Measurements from ENCODE around the gene EPN2. TPM values are rescaled to one million over a fixed set of nuclear protein-coding genes. Genes with fewer than 3 reads are reported as not detected.
A peak's percentile ranks its signal among the peaks of the same experiment; 100 is the strongest.

Gene EPN2
- total RNA-seq, 4 donors from 2014 or later, result 18.9 to 31.8 (median 26.2) TPM

DNA sequence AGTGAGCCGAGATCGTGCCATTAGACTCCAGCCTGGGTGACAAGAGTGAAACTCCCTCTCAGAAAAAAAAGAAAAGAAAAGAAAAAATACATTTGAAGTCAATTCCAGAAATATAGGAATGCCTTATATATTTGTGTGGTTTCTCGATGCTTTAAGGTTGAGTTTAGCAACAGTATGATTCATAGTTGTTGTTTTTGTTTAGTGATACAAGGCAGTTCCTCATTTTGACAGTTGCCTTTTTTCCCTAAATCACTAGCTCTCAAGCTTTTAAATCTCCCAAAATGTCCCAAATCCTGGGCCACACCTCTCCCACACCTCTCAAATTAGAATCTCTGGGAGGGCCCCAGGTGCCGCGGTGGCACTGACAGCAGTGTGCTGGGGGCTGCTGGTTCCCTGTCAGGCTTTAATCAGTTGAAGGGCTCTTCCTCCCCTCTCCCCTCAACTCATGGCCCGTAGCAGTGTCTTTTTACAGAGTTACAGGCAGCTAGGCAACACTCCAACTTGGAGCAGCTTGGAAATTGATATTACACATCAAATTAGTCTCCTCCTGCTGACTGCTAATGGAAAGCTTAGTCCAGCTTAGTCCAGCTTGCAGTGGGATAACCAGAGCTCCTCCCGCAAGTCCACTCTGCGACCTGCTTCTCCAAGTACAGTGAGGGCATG, 58.4 kb downstream of the EPN2 start:
- intact Hi-C loops (cut with DNase I; ENCODE audit: low total_unique reads) (no loop called here), in situ Hi-C loops (cut with MboI; ENCODE audit: low sequenced_read_pairs in 4 of 4) (no loop called here)
- H3K27me3 ChIP-seq, result no peaks in the 10 kb centered on the region
- H3K4me3 ChIP-seq, result no peak overlapping the region
- no peaks in the 10 kb centered on the region for H3K9me3 ChIP-seq
- no peaks in the 10 kb centered on the region for H3K36me3 ChIP-seq
- peak overlapping the region in 3 of 4 donors; percentile 18 to 43 (median 32) for H3K27ac ChIP-seq
- no peak for TF ChIP-seq POLR2A (IDR thresholded peaks at IDR 0.05)
- TF ChIP-seq, protein P1, sequence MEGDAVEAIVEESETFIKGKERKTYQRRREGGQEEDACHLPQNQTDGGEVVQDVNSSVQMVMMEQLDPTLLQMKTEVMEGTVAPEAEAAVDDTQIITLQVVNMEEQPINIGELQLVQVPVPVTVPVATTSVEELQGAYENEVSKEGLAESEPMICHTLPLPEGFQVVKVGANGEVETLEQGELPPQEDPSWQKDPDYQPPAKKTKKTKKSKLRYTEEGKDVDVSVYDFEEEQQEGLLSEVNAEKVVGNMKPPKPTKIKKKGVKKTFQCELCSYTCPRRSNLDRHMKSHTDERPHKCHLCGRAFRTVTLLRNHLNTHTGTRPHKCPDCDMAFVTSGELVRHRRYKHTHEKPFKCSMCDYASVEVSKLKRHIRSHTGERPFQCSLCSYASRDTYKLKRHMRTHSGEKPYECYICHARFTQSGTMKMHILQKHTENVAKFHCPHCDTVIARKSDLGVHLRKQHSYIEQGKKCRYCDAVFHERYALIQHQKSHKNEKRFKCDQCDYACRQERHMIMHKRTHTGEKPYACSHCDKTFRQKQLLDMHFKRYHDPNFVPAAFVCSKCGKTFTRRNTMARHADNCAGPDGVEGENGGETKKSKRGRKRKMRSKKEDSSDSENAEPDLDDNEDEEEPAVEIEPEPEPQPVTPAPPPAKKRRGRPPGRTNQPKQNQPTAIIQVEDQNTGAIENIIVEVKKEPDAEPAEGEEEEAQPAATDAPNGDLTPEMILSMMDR (IDR thresholded peaks at IDR 0.05 in 4 of 5, conservative IDR thresholded peaks at IDR 0.05 in 1 of 5), result no peak
- peak in 1 of 2 donors; percentile 48 for ATAC-seq
- no peak for DNase-seq
- H3K4me1 ChIP-seq, result peaks cover 25 to 28% of the 10 kb centered on the region in 2 donors

DNA sequence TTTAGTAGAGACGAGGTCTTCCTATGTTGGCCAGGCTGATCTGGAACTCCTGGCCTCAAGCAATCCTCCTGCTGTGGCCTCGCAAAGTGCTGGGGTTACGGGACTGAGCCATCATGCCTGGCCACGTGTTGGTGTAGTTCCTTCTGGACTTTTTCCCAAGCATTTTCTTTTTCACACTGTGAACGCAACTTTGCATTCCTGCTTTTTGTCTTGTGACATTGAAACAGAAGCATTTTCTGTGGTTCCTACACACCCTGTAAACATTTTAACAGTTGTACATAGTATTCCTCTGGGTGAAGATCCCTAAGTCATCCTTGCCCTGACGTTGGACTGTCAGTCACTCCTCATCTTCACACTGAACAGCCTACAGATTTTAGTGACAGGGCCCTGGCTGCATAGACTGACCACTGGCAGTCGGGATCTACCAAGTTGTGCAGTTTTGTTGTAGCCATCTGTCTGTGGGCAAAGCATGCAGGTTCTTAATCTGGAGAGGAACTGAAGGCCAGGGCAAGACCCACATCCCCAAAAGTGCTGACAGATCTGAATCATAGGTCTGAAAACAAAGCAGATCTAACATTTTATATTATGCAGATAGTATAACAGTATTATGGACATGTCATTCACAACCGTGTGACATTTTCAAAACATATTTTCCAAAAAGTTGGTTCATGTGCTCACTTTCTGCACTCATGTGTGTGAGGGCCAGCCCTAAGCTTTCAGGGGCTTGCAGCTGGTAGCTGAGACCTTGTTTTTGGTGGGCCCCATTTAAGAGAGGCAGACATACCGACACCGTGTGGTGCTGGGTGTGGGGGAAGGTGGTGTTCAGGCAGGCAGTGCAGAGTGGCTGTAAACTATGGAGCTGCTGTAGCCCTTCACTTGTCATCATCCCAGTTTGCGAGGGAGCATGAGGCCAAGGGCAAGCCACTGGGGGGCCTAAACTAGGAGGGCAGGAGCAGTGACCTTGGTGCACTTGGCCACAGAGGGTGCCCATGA, 59.9 kb downstream of the EPN2 start:
- no peak for ATAC-seq
- H3K9me3 ChIP-seq, result no peaks in the 10 kb centered on the region
- intact Hi-C loops (cut with DNase I; ENCODE audit: low total_unique reads), result no loop called here
- peaks cover 31% of the 10 kb centered on the region in 2 donors for H3K4me1 ChIP-seq
- H3K36me3 ChIP-seq, result no peaks in the 10 kb centered on the region
- peak overlapping the region in 1 of 4 donors; percentile 60 for H3K27ac ChIP-seq
- TF ChIP-seq, protein P1 (IDR thresholded peaks at IDR 0.05 in 4 of 5, conservative IDR thresholded peaks at IDR 0.05 in 1 of 5), result no peak
- TF ChIP-seq POLR2A (IDR thresholded peaks at IDR 0.05), result no peak
- H3K4me3 ChIP-seq, result no peak overlapping the region
- in situ Hi-C loops (cut with MboI; ENCODE audit: low sequenced_read_pairs in 4 of 4), result no loop called here
- no peak for DNase-seq
- no peaks in the 10 kb centered on the region for H3K27me3 ChIP-seq

DNA sequence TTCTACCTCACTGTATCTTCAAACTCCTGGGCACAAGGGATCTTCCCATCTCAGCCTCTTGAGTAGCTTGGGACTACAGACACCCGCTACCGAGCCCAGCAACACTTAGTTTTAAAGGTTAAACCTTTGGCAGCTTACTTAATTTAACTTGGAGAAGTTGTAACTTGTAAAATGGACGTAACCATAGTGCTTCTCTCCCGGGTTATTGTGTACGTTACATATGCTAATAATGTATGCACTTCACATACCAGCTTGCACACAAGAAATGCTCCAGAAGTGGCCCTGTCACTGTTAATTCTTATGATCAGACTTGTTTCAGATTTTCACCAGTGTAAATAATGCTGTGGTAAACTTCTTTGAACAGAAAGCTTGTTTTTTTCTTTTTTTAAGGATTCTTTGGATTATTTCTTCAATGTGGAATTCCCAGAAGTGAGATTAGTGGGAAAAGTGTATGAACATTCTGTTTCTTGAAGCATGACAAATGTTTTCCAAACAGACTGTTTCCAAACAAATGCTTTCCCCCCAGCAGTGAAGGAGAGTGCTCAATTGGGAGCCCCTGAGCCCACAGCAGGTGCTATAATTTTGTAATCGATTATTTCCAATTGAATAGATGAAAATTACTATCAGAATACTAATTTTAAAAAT, 61.5 kb downstream of the EPN2 start:
- no peak for TF ChIP-seq POLR2A (IDR thresholded peaks at IDR 0.05)
- TF ChIP-seq, protein P1 (IDR thresholded peaks at IDR 0.05 in 4 of 5, conservative IDR thresholded peaks at IDR 0.05 in 1 of 5), result no peak
- intact Hi-C loops (cut with DNase I; ENCODE audit: low total_unique reads), result no loop called here
- in situ Hi-C loops (cut with MboI; ENCODE audit: low sequenced_read_pairs in 4 of 4), result no loop called here
- no peak for DNase-seq
- Histone ChIP-seq H3K27me3 (no peaks in the 10 kb centered on the region), H3K36me3 (no peaks in the 10 kb centered on the region), H3K9me3 (no peaks in the 10 kb centered on the region), H3K27ac (peak overlapping the region; percentile 54 to 60 (median 58)), H3K4me1 (peaks cover 42 to 45% of the 10 kb centered on the region in 2 donors), H3K4me3 (no peak overlapping the region)
- ATAC-seq, result peak in 1 of 2 donors; percentile 37

DNA sequence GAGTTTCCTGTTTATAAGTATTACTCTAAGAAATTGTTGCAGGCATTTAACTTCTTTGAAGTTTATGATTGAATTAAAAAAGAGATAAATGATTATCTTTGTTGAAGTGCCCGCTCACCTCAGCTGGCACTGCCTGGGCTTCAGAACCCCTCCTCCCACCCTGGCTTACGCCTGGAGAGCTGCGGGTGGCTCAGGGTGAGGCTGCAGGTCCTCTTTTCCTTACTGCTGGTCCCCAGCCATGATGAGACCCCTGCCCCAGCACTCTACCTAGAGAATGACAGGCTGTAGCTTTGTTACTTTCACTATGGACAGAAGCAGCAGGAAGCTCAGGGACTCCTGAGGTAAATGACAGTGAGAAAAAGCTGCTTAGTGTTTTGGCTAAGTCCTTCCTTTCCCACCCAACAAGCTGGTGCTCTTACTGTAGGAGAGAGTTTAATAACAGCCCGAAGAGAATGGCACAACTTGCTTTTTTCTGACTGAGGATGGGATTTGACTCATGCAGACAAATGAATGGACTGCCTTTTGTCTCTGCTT, 62.1 kb downstream of the EPN2 start:
- intact Hi-C loops (cut with DNase I; ENCODE audit: low total_unique reads) (no loop called here), in situ Hi-C loops (cut with MboI; ENCODE audit: low sequenced_read_pairs in 4 of 4) (no loop called here)
- H3K4me3 ChIP-seq, result no peak overlapping the region
- no peaks in the 10 kb centered on the region for H3K9me3 ChIP-seq
- ATAC-seq, result no peak
- TF ChIP-seq, protein P1 (IDR thresholded peaks at IDR 0.05 in 4 of 5, conservative IDR thresholded peaks at IDR 0.05 in 1 of 5), result no peak
- TF ChIP-seq POLR2A (IDR thresholded peaks at IDR 0.05), result no peak
- no peak for DNase-seq
- H3K4me1 ChIP-seq, result peaks cover 47 to 48% of the 10 kb centered on the region in 2 donors
- no peaks in the 10 kb centered on the region for H3K36me3 ChIP-seq
- H3K27me3 ChIP-seq, result no peaks in the 10 kb centered on the region
- H3K27ac ChIP-seq, result peak overlapping the region; percentile 54 to 60 (median 58)
